ENCODE measurements around the gene AFP. TPM values are rescaled to one million over a fixed set of nuclear protein-coding genes. Genes with fewer than 3 reads are reported as not detected.

Gene AFP
- total and polyA plus RNA-seq, 9 of the 15 experiments (the other 6 are each of a cell fraction or from before 2014, with no cell fraction given), result 0.47 to 6.2 (median 3.0) TPM

- Histone ChIP-seq H3K4me1 (replicated peaks in 1 of 2; ENCODE audit: control insufficient read depth in 2 of 2, insufficient read depth in 2 of 2, low read length in 2 of 2) (no peaks in the 10 kb centered on the region), H3K9me1 (ENCODE audit: control insufficient read depth, insufficient read depth, low read length) (no peaks in the 10 kb centered on the region), H3K36me3 (ENCODE audit: control insufficient read depth, insufficient read depth, low read length) (no peaks in the 10 kb centered on the region), H3K79me2 (ENCODE audit: control insufficient read depth, insufficient read depth, low read length) (no peaks in the 10 kb centered on the region), H3K4me3 (no peak overlapping the region), H3K4me2 (ENCODE audit: insufficient read depth, low read length) (no peak overlapping the region), H2AFZ (ENCODE audit: low read depth, low read length) (no peak overlapping the region), H3K27me3 (ENCODE audit: control insufficient read depth in 2 of 2, insufficient read depth in 2 of 2, low read length in 2 of 2) (no peaks in the 10 kb centered on the region), H3K27ac (ENCODE audit: extremely low read depth, low read depth, low read length) (no peak overlapping the region), H3K9me3 (replicated peaks; ENCODE audit: control insufficient read depth, insufficient read depth, low read depth, low read length) (no peaks in the 10 kb centered on the region), H3K9ac (ENCODE audit: insufficient read depth in 1 of 2, low read depth in 2 of 2, low read length in 2 of 2) (no peak overlapping the region), H4K20me1 (replicated peaks; ENCODE audit: control insufficient read depth, insufficient read depth, low read length) (no peaks in the 10 kb centered on the region)
- 33% methylated on average over 8 of the region's 8 CpGs for WGBS (ENCODE audit: insufficient coverage, low coverage, missing lambda C conversion rate)
- DNase-seq (ENCODE audit: extremely low read depth in 1 of 4, low spot score in 3 of 4) (no peak), FAIRE-seq (no peak), ATAC-seq (no peak)
- in situ Hi-C loops (cut with MboI), result no loop called here
- BruUV-seq (replicated peaks), result no TSS peak
- intact Hi-C loops (cut with micrococcal nuclease), result no loop called here
- POLR2A ChIA-PET, result no interaction called here
- CTCF ChIA-PET (ENCODE audit: low intra/inter-chr PET ratio), result no interaction called here
- TF ChIP-seq YY1 (IDR thresholded peaks at IDR 0.05; ENCODE audit: borderline replicate concordance in 1 of 3, control insufficient read depth in 1 of 3, extremely low read depth in 1 of 3, insufficient read depth in 3 of 3, insufficient read length in 1 of 3, insufficient replicate concordance in 2 of 3, low read depth in 1 of 3, low read length in 2 of 3) (no peak), TSHZ1 (CRISPR knock-in tag; IDR thresholded peaks at IDR 0.05) (no peak), MBD1 (CRISPR knock-in tag; IDR thresholded peaks at IDR 0.05) (no peak), ZNF507 (tag; conservative IDR thresholded peaks at IDR 0.05) (no peak), PTRF (tag; IDR thresholded peaks at IDR 0.05) (no peak), FOXA3 (CRISPR knock-in tag; conservative IDR thresholded peaks at IDR 0.05 in 1 of 2, IDR thresholded peaks at IDR 0.05 in 1 of 2) (no peak), ERF (CRISPR knock-in tag; IDR thresholded peaks at IDR 0.05) (no peak), E2F3 (CRISPR knock-in tag; IDR thresholded peaks at IDR 0.05) (no peak), CBFA2T2 (conservative IDR thresholded peaks at IDR 0.05) (no peak), DNMT1 (IDR thresholded peaks at IDR 0.05) (no peak), ZBTB33 (CRISPR knock-in tag; IDR thresholded peaks at IDR 0.05) (no peak), THAP7 (CRISPR knock-in tag; IDR thresholded peaks at IDR 0.05) (no peak), PCBP2 (IDR thresholded peaks at IDR 0.05; ENCODE audit: low read depth, low read length, poor library complexity, severe bottlenecking) (no peak)
Measured at GRCh38 chr4:73409978-73410548, 26.0 kb upstream of the AFP start.
